Effector memory CD8-positive, alpha-beta T cell (primary cell): ENCODE results near the gene ADAMTS4.
A peak's percentile ranks its signal among the peaks of the same experiment; 100 is the strongest.

Source experiments
- ATAC-seq: fragments of 150-1000 bp; cut with Tn5 transposase; replicated peaks from 2 replicates; pipeline ENCODE4 v1.10.0; 2021; ENCODE audit warnings: mild to moderate bottlenecking, moderate library complexity
- DNase-seq, 3 experiments: peaks; one replicate each; pipeline ENCODE4 v3.0.0; 2021
- H3K27ac Mint-ChIP-seq, 2 donors: one replicate each; pipeline ENCODE4 v1.8.0; 2022; ENCODE audit warnings: mild to moderate bottlenecking in 2 of 2, mixed read lengths in 2 of 2, moderate library complexity in 2 of 2
- H3K27me3 Mint-ChIP-seq, 2 donors: one replicate each; pipeline ENCODE4 v1.8.0; 2022; ENCODE audit warnings: mixed read lengths in 2 of 2
- H3K36me3 Mint-ChIP-seq: one replicate; pipeline ENCODE4 v1.8.0; 2022; ENCODE audit warnings: mild to moderate bottlenecking, moderate library complexity, mixed read lengths; ENCODE audit not compliant: insufficient read depth
- H3K4me1 Mint-ChIP-seq, 2 donors: one replicate each; pipeline ENCODE4 v1.8.0; 2022; ENCODE audit warnings: low read depth in 2 of 2, mixed read lengths in 2 of 2
- H3K4me3 Mint-ChIP-seq, 2 donors: one replicate each; pipeline ENCODE4 v1.8.0; 2022; ENCODE audit warnings: mild to moderate bottlenecking in 2 of 2, mixed read lengths in 2 of 2, moderate library complexity in 2 of 2
- H3K9me3 Mint-ChIP-seq, 2 donors: one replicate each; pipeline ENCODE4 v1.8.0; 2022; ENCODE audit warnings: mixed read lengths in 2 of 2

ADAMTS4 gene

GRCh38 chr1:161215076-161215475 lies 16.2 kb upstream of the ADAMTS4 start, which contains the start of gene FCER1G:
Gene FCER1G, plus strand, starts transcription at chr1:161215295. Its CDS starts 27 bp downstream, at chr1:161215322.
- no peaks in the 10 kb centered on the region for H3K9me3 Mint-ChIP-seq
- ATAC-seq (peak; percentile 19), DNase-seq (no peak)
- H3K4me3 Mint-ChIP-seq = peak within 1 kb of the TSS; percentile 27 to 36
- peak within 1 kb of the TSS; percentile 51 to 79 for H3K27ac Mint-ChIP-seq
- H3K27me3 Mint-ChIP-seq = no peaks in the 10 kb centered on the region
- H3K36me3 Mint-ChIP-seq = peaks cover 46% of the 10 kb centered on the region
- peaks cover 19 to 29% of the 10 kb centered on the region in 2 donors for H3K4me1 Mint-ChIP-seq

- H3K4me3 Mint-ChIP-seq = no peak overlapping the region
- H3K9me3 Mint-ChIP-seq = no peaks in the 10 kb centered on the region
- H3K27me3 Mint-ChIP-seq = no peaks in the 10 kb centered on the region
- ATAC-seq (no peak), DNase-seq (no peak)
- H3K36me3 Mint-ChIP-seq = peaks cover 53% of the 10 kb centered on the region
- peaks cover 25 to 36% of the 10 kb centered on the region in 2 donors for H3K4me1 Mint-ChIP-seq
- no peak overlapping the region for H3K27ac Mint-ChIP-seq
These were observed 15.5 kb upstream of the ADAMTS4 start for GRCh38 chr1:161214369-161214768.

GRCh38 chr1:161209790-161210409 lies 11.0 kb upstream of the ADAMTS4 start:
- Mint-ChIP-seq H3K36me3 (peaks cover 80% of the 10 kb centered on the region), H3K27me3 (no peaks in the 10 kb centered on the region), H3K27ac (peak overlapping the region; percentile 7 to 50), H3K9me3 (no peaks in the 10 kb centered on the region), H3K4me3 (no peak overlapping the region), H3K4me1 (peaks cover 21 to 26% of the 10 kb centered on the region in 2 donors)
- ATAC-seq = peak; percentile 90
- peak; percentile 62 to 68 (median 63) for DNase-seq

- no peaks in the 10 kb centered on the region for H3K27me3 Mint-ChIP-seq
- no peak overlapping the region for H3K27ac Mint-ChIP-seq
- DNase-seq (no peak), ATAC-seq (no peak)
- no peak overlapping the region for H3K4me3 Mint-ChIP-seq
- H3K4me1 Mint-ChIP-seq = peaks cover 32 to 38% of the 10 kb centered on the region in 2 donors
- no peaks in the 10 kb centered on the region for H3K9me3 Mint-ChIP-seq
- peaks cover 68% of the 10 kb centered on the region for H3K36me3 Mint-ChIP-seq
These were observed 8.3 kb upstream of the ADAMTS4 start for GRCh38 chr1:161207173-161207572.

- Mint-ChIP-seq H3K4me3 (no peak overlapping the region), H3K36me3 (peaks cover 68% of the 10 kb centered on the region), H3K27ac (no peak overlapping the region), H3K9me3 (no peaks in the 10 kb centered on the region), H3K27me3 (no peaks in the 10 kb centered on the region), H3K4me1 (peaks cover 35 to 41% of the 10 kb centered on the region in 2 donors)
- no peak for ATAC-seq
- no peak for DNase-seq
These were observed 7.7 kb upstream of the ADAMTS4 start for GRCh38 chr1:161206411-161207140.

GRCh38 chr1:161201836-161202712 lies 3.2 kb upstream of the ADAMTS4 start, which contains the start of gene NDUFS2:
Gene NDUFS2, plus strand, starts transcription at chr1:161202367. Its CDS starts 19 bp downstream, at chr1:161202386.
- ATAC-seq (peak; percentile 99), DNase-seq (peak; percentile 91 to 93 (median 92))
- H3K4me1 Mint-ChIP-seq = peaks cover 44 to 51% of the 10 kb centered on the region in 2 donors

GRCh38 chr1:161200992-161201835 lies 2.4 kb upstream of the ADAMTS4 start:
- ATAC-seq = no peak
- Mint-ChIP-seq H3K27ac (peak overlapping the region; percentile 96), H3K36me3 (peaks cover 31% of the 10 kb centered on the region)

More at GRCh38 chr1:161201836-161202712, 3.2 kb upstream of the ADAMTS4 start, which contains the start of gene NDUFS2:
- Mint-ChIP-seq H3K27ac (peak within 1 kb of the TSS; percentile 96), H3K9me3 (no peaks in the 10 kb centered on the region), H3K36me3 (peaks cover 37% of the 10 kb centered on the region), H3K4me3 (peak within 1 kb of the TSS; percentile 91 to 95), H3K27me3 (no peaks in the 10 kb centered on the region)

GRCh38 chr1:161200421-161200991 lies 1.7 kb upstream of the ADAMTS4 start:
- DNase-seq = no peak
- Mint-ChIP-seq H3K36me3 (peaks cover 27% of the 10 kb centered on the region), H3K27me3 (no peaks in the 10 kb centered on the region), H3K4me3 (peak overlapping the region; percentile 20 to 91), H3K9me3 (no peaks in the 10 kb centered on the region), H3K27ac (peak overlapping the region; percentile 65 to 89), H3K4me1 (peaks cover 39 to 48% of the 10 kb centered on the region in 2 donors)
- ATAC-seq = no peak

More at GRCh38 chr1:161200992-161201835, 2.4 kb upstream of the ADAMTS4 start:
- no peak for DNase-seq
- H3K27me3 Mint-ChIP-seq = no peaks in the 10 kb centered on the region
- peak overlapping the region; percentile 91 to 95 for H3K4me3 Mint-ChIP-seq
- peaks cover 41 to 48% of the 10 kb centered on the region in 2 donors for H3K4me1 Mint-ChIP-seq
- H3K9me3 Mint-ChIP-seq = no peaks in the 10 kb centered on the region

DNA sequence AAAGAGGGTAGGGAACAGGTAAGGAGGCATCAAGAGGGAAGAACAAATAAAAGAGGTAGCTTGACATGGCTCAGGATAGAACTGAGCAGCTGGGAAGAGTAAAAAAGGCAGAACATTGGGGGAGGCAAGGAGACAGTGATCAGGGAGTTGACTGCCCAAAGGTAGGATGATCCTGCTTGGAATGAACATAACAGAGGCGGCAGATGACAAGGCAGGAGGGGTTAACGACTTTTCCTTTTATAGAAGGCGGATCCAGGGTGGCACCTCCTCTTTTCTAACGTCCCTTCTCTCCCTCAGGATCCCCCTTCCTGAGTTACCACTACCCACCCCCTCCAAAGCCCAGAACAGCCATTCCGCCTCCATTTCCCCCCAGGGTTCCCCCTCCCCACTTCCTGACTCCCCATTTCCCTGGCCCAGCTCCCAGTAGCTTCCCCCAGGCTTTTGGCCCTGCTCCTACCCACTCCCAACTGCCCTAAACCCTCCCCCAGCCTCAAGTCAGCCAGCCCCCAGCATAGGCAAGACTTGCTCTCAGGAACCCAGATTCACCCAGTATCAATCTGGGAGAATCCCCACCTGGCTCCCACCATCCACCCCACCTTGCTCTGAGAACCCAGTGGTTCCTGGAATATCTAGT lies 769 bp upstream of the ADAMTS4 start:
- ATAC-seq (no peak), DNase-seq (no peak)
- Mint-ChIP-seq H3K36me3 (peaks cover 22% of the 10 kb centered on the region), H3K27me3 (no peaks in the 10 kb centered on the region), H3K9me3 (no peaks in the 10 kb centered on the region), H3K4me3 (peak overlapping the region in 1 of 2 donors; percentile 20), H3K27ac (peak overlapping the region in 1 of 2 donors; percentile 89), H3K4me1 (peaks cover 44 to 53% of the 10 kb centered on the region in 2 donors)

GRCh38 chr1:161198194-161198896 lies 509 bp downstream of the ADAMTS4 start:
- Mint-ChIP-seq H3K27ac (peak overlapping the region in 1 of 2 donors; percentile 71), H3K4me3 (no peak overlapping the region), H3K4me1 (peaks cover 36 to 47% of the 10 kb centered on the region in 2 donors), H3K9me3 (no peaks in the 10 kb centered on the region), H3K27me3 (no peaks in the 10 kb centered on the region), H3K36me3 (peaks cover 18% of the 10 kb centered on the region)
- DNase-seq (no peak), ATAC-seq (no peak)

DNA sequence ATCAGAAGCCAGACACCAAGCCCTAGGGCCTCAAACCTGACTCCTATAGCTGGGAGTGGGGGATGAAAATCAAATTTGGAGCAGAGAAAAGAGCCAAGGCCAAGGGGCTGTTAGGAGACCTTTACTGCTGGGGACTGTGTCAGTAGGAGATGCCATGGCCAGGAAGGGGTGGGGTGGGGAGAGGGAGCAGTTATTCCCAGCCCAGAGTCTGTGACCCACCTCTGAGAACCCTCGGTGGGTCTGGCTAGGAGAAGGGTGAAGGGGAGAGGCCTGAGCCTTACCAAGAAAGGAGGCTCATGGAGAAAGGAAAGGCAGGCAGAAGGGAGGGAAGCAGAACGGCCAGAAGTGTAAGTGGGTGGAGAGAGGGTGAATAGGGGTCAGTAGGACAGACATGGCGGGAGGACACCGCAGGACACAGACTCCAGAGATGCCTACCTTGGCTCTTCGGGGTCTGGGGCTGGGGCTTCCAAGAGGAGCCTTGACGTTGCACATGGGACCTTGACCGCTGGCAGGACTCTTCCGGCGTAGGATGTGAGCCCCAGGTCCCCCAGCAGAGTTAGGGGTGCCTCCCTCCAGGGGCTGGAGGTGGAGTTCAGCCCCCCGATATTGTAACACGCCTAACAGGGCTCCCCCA lies 1.2 kb downstream of the ADAMTS4 start:
- Mint-ChIP-seq H3K9me3 (no peaks in the 10 kb centered on the region), H3K36me3 (peaks cover 15% of the 10 kb centered on the region), H3K27me3 (no peaks in the 10 kb centered on the region), H3K4me3 (no peak overlapping the region), H3K27ac (peak overlapping the region in 1 of 2 donors; percentile 46), H3K4me1 (peaks cover 39 to 54% of the 10 kb centered on the region in 2 donors)
- ATAC-seq = no peak
- DNase-seq = no peak
